DOHH2 (cell line): Measurements from ENCODE around the gene SRPK2.

Experiments used
- EZH2phosphoT487 ChIP-seq: fragments of 200-600 bp; sonication (generic); IDR thresholded peaks from 2 replicates; pipeline ENCODE4 v1.6.1; 2017; ENCODE audit warnings: borderline replicate concordance, mild to moderate bottlenecking, antibody characterized with exemption, low read length, moderate library complexity, mixed read lengths
- TF ChIP-seq, protein P1 (sequence below): fragments of 200-600 bp; sonication (generic); IDR thresholded peaks from one replicate; pipeline ENCODE4 v1.5.1; 2014; ENCODE audit warnings: antibody characterized with exemption, mild to moderate bottlenecking, low read depth, low read length; ENCODE audit not compliant: poor library complexity, severe bottlenecking

DNA sequence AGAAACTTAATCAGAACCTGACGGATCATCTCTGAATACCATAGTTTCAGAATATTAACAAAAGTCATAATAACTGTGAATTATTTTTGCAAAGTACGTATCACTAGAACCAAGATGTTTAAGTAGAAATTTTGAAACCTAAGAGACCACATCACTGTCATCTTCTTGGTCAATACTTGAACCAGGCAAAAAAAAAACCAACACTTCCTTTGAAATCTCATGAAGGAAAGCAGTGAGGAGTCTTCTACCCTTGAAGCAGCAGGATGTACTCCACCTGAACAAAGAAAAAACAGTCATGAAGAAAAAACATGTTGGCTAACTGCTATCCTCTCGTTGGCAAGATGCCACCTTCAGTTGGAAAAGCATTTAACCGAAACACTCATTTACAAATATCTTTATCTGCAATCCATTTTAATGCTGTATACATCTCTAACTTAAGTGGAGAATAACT lies 82.4 kb downstream of the SRPK2 start:
- no peak for TF ChIP-seq EZH2phosphoT487
- TF ChIP-seq, protein P1, sequence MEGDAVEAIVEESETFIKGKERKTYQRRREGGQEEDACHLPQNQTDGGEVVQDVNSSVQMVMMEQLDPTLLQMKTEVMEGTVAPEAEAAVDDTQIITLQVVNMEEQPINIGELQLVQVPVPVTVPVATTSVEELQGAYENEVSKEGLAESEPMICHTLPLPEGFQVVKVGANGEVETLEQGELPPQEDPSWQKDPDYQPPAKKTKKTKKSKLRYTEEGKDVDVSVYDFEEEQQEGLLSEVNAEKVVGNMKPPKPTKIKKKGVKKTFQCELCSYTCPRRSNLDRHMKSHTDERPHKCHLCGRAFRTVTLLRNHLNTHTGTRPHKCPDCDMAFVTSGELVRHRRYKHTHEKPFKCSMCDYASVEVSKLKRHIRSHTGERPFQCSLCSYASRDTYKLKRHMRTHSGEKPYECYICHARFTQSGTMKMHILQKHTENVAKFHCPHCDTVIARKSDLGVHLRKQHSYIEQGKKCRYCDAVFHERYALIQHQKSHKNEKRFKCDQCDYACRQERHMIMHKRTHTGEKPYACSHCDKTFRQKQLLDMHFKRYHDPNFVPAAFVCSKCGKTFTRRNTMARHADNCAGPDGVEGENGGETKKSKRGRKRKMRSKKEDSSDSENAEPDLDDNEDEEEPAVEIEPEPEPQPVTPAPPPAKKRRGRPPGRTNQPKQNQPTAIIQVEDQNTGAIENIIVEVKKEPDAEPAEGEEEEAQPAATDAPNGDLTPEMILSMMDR, result no peak
